ENCODE measurements around the gene PATL2. TPM values are rescaled to one million over a fixed set of nuclear protein-coding genes. Genes with fewer than 3 reads are reported as not detected.
"Not testable (repeated sequence)": the region's sequence is repeated elsewhere in the genome, so short reads cannot be mapped to it uniquely, and the experiment has no call there.

Gene PATL2
- total RNA-seq, 2 experiments from 2014 or later, result 11.2 to 14.1 TPM

DNA sequence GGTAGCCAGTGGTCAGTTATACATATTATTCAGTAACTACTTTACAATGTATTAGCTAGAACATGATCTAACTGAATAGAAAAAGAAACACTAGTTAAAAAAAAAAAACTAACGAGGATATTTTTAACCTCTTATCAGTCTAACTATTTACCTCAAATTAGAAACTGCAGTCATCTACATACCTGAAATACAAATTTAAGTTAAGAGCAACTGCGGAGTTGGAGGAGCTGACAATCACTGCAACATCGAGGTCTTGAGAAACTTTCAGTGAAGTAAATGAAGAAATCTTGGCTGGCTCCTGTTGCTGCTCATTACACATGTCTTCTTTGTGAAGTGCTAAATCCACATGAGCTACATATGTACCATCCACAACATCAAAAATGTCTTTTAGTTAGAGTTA, 54.2 kb downstream of the PATL2 start:
- DNase-seq (no peak), ATAC-seq (no peak)
- peaks cover 48% of the 10 kb centered on the region for H3K36me3 Mint-ChIP-seq (ENCODE audit: low read depth)

GRCh38 chr15:44656298-44656697, 54.8 kb downstream of the PATL2 start:
- peak overlapping the region; percentile 38 for H3K27ac Mint-ChIP-seq
- no peaks in the 10 kb centered on the region for H3K27me3 Mint-ChIP-seq
- intact Hi-C loops (cut with DNase I, micrococcal nuclease), result no loop called here
- H3K4me3 Mint-ChIP-seq, result no peak overlapping the region
- ChIA-PET CTCF (interaction anchor here (1.0 to 1.6 kb wide), 8 partner anchors 8 to 82 kb away, joined by 3 to 13 read pairs (median 4); partner anchors contain the start of gene TRIM69), POLR2A (no interaction called here)
- no peak for DNase-seq
- ATAC-seq, result no peak
- H3K36me3 Mint-ChIP-seq (ENCODE audit: low read depth), result peaks cover 52% of the 10 kb centered on the region
- H3K9me3 Mint-ChIP-seq (ENCODE audit: low read depth), result no peaks in the 10 kb centered on the region
- peaks cover 28% of the 10 kb centered on the region for H3K4me1 Mint-ChIP-seq

More for the DNA sequence above, 54.2 kb downstream of the PATL2 start:
- intact Hi-C loops (cut with DNase I, micrococcal nuclease), result no loop called here
- Mint-ChIP-seq H3K27ac (no peak overlapping the region), H3K27me3 (no peaks in the 10 kb centered on the region), H3K9me3 (ENCODE audit: low read depth) (no peaks in the 10 kb centered on the region), H3K4me1 (peaks cover 27% of the 10 kb centered on the region), H3K4me3 (no peak overlapping the region)
- ChIA-PET CTCF (interaction anchor here (1.0 to 1.6 kb wide), 7 partner anchors 9 to 81 kb away, joined by 3 to 13 read pairs (median 4); partner anchors contain the start of gene TRIM69), POLR2A (no interaction called here)

GRCh38 chr15:44654858-44655257, 56.3 kb downstream of the PATL2 start:
- H3K27me3 Mint-ChIP-seq, result no peaks in the 10 kb centered on the region
- H3K36me3 Mint-ChIP-seq (ENCODE audit: low read depth), result peaks cover 56% of the 10 kb centered on the region
- ChIA-PET CTCF (interaction anchor here (0.7 to 1.4 kb wide), 4 partner anchors 10 to 141 kb away, joined by 3 to 4 read pairs (median 3); no protein-coding TSS in a partner anchor), POLR2A (no interaction called here)
- intact Hi-C loops (cut with DNase I, micrococcal nuclease), result no loop called here
- H3K27ac Mint-ChIP-seq, result no peak overlapping the region
- ATAC-seq (no peak), DNase-seq (no peak)
- H3K4me1 Mint-ChIP-seq, result peaks cover 19% of the 10 kb centered on the region
- no peak overlapping the region for H3K4me3 Mint-ChIP-seq
- H3K9me3 Mint-ChIP-seq (ENCODE audit: low read depth), result no peaks in the 10 kb centered on the region

GRCh38 chr15:44647637-44648036, 63.5 kb downstream of the PATL2 start:
- no peak overlapping the region for H3K27ac Mint-ChIP-seq
- H3K9me3 Mint-ChIP-seq (ENCODE audit: low read depth), result peaks cover 8% of the 10 kb centered on the region
- no peak for DNase-seq
- ChIA-PET POLR2A (no interaction called here), CTCF (interaction anchor here (0.6 to 1.2 kb wide), 3 partner anchors 9 to 380 kb away, joined by 3 read pairs; partner anchors contain the start of gene SPG11)
- ATAC-seq, result no peak
- intact Hi-C loops (cut with DNase I, micrococcal nuclease), result no loop called here
- peaks cover 45% of the 10 kb centered on the region for H3K4me1 Mint-ChIP-seq
- no peaks in the 10 kb centered on the region for H3K27me3 Mint-ChIP-seq
- H3K36me3 Mint-ChIP-seq (ENCODE audit: low read depth), result peaks cover 64% of the 10 kb centered on the region
- no peak overlapping the region for H3K4me3 Mint-ChIP-seq

- ATAC-seq, result peak; percentile 44
- Mint-ChIP-seq H3K27me3 (no peaks in the 10 kb centered on the region), H3K27ac (no peak overlapping the region), H3K9me3 (ENCODE audit: low read depth) (peaks cover 8% of the 10 kb centered on the region), H3K4me1 (peaks cover 45% of the 10 kb centered on the region), H3K36me3 (ENCODE audit: low read depth) (peaks cover 64% of the 10 kb centered on the region), H3K4me3 (no peak overlapping the region)
- no peak for DNase-seq
- intact Hi-C loops (cut with DNase I, micrococcal nuclease), result no loop called here
- ChIA-PET POLR2A (no interaction called here), CTCF (interaction anchor here (0.6 to 0.8 kb wide), 2 partner anchors 90 to 380 kb away, joined by 3 read pairs; partner anchors contain the start of gene TRIM69)
Observed at GRCh38 chr15:44647036-44647435, 64.1 kb downstream of the PATL2 start.

DNA sequence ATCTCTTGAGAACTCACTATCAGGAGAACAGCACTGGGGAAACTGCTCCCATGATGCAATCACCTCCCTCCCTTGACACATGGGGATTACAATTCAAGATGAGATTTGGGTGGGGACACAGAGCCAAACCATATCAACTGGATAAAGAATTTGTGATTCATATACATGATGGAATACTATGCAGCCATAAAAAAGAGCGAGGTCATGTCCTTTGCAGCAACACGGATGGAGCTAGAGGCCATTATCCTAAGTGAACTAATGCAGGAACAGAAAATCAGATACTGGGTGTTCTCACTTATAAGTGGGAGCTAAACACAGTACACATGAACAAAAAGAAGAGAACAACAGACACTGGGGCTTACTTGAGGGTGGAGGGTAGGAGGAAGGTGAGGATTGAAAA, 64.7 kb downstream of the PATL2 start:
- ChIA-PET CTCF (interaction anchor here (0.7 to 0.8 kb wide), 2 partner anchors 17 to 90 kb away, joined by 3 read pairs; partner anchors contain the start of genes SPG11 and TRIM69), POLR2A (no interaction called here)
- H3K9me3 Mint-ChIP-seq (ENCODE audit: low read depth), result peaks cover 8% of the 10 kb centered on the region
- DNase-seq, result no peak
- H3K36me3 Mint-ChIP-seq (ENCODE audit: low read depth), result peaks cover 61% of the 10 kb centered on the region
- intact Hi-C loops (cut with DNase I, micrococcal nuclease), result no loop called here
- peak overlapping the region; percentile 20 for H3K27ac Mint-ChIP-seq
- peaks cover 42% of the 10 kb centered on the region for H3K4me1 Mint-ChIP-seq
- H3K4me3 Mint-ChIP-seq, result no peak overlapping the region
- ATAC-seq, result no peak
- no peaks in the 10 kb centered on the region for H3K27me3 Mint-ChIP-seq

DNA sequence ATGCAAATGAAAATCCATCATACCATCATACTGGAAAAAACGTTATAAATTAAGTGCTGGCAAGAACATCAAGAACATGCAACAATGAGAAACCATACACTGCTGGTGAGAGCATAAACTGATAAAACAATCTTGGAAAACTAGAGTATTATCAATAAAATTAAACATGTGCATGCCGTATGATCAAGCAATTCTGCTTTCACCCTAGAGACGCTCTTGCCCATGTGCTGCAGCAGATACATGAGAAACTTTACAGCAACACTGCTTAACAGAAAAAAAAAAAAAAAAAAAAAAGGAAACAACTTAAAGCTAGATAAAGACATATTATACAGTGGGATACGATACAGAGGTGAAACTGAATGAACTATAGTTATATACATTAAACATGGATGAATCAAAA, 69.5 kb downstream of the PATL2 start:
- Mint-ChIP-seq H3K27ac (no peak overlapping the region), H3K4me3 (no peak overlapping the region), H3K4me1 (peaks cover 30% of the 10 kb centered on the region), H3K36me3 (ENCODE audit: low read depth) (peaks cover 59% of the 10 kb centered on the region), H3K27me3 (no peaks in the 10 kb centered on the region), H3K9me3 (ENCODE audit: low read depth) (peaks cover 8% of the 10 kb centered on the region)
- DNase-seq (no peak), ATAC-seq (no peak)
- intact Hi-C loops (cut with DNase I, micrococcal nuclease), result no loop called here
- ChIA-PET CTCF (interaction anchor here (0.6 to 1.4 kb wide), 3 partner anchors 14 to 773 kb away, joined by 3 to 5 read pairs (median 3); partner anchors contain the start of gene TRIM69), POLR2A (no interaction called here)

- no peak overlapping the region for H3K4me3 Mint-ChIP-seq
- intact Hi-C loops (cut with DNase I, micrococcal nuclease), result loop anchor here in 1 of 2 experiments (10.0 kb wide), 1 partner anchor 352 kb away; the partner anchor contains the start of gene GOLM2
- ChIA-PET CTCF (interaction anchor here (0.6 to 1.6 kb wide), 5 partner anchors 8 to 102 kb away, joined by 3 to 10 read pairs (median 3); no protein-coding TSS in a partner anchor), POLR2A (interaction anchor here (0.6 kb wide), 1 partner anchor 90 kb away, joined by 5 read pairs; no protein-coding TSS in a partner anchor)
- ATAC-seq (no peak), DNase-seq (no peak)
- no peaks in the 10 kb centered on the region for H3K9me3 Mint-ChIP-seq (ENCODE audit: low read depth)
- H3K36me3 Mint-ChIP-seq (ENCODE audit: low read depth), result peaks cover 50% of the 10 kb centered on the region
- no peak overlapping the region for H3K27ac Mint-ChIP-seq
- no peaks in the 10 kb centered on the region for H3K27me3 Mint-ChIP-seq
- H3K4me1 Mint-ChIP-seq, result peaks cover 24% of the 10 kb centered on the region
Observed at GRCh38 chr15:44636976-44637375, 74.1 kb downstream of the PATL2 start.

DNA sequence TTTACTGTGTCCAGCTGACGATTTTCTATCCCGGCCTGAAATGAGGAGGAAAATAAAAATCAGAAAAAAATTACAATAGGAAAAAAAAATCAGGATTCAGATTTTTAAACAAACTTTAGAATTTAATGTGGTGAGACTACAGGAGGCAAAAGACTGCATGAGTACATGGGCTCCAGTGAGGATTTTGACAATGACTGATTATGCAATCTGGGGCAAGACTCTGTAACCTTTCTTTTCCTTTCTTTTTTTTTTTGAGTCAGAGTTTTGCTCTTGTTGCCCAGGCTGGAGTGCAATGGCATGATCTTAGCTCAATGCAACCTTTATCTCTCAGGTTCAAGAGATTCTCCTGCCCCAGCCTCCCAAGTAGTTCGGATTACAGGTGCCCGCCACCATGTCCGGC, 77.5 kb downstream of the PATL2 start:
- Mint-ChIP-seq H3K9me3 (ENCODE audit: low read depth) (no peaks in the 10 kb centered on the region), H3K27me3 (no peaks in the 10 kb centered on the region), H3K27ac (peak overlapping the region; percentile 98), H3K36me3 (ENCODE audit: low read depth) (peaks cover 52% of the 10 kb centered on the region), H3K4me1 (peaks cover 26% of the 10 kb centered on the region), H3K4me3 (peak overlapping the region; percentile 65)
- intact Hi-C loops (cut with DNase I, micrococcal nuclease), result loop anchor here (1.0 to 10.0 kb wide), 6 partner anchors 29 to 349 kb away; partner anchors contain the start of genes B2M (in 2 of the 2), PATL2 (in 2 of the 2), SPG11 (in 2 of the 2) and GOLM2 (in 1 of the 2)
- ATAC-seq, result peak; percentile 77
- CTCF ChIA-PET, result interaction anchor here (0.6 to 3.3 kb wide), 5 partner anchors 25 to 104 kb away, joined by 3 to 20 read pairs (median 3); partner anchors contain the start of genes SPG11 and TRIM69
- peak; percentile 13 for DNase-seq
- POLR2A ChIA-PET, result interaction anchor here (0.9 to 1.2 kb wide), 3 partner anchors 29 to 94 kb away, joined by 4 to 7 read pairs (median 5); partner anchors contain the start of gene SPG11

DNA sequence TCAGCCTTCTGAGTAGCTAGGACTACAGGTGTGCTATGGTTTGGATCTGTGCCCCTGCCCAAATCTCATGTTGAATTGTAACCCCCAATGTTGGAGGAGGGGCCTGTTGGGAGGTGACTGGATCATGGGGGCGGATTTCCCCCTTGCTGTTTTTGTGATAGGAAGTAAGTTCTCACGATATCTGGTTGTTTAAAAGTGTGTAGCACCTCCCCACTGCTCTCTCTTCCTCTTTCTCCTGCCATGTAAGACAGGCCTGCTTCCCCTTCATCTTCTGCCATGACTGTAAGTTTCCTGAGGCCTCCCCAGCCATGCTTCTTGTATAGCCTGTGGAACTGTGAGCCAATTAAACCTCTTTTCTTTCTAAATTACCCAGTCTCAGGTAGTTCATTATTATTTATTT, 85.8 kb downstream of the PATL2 start:
- DNase-seq; H3K27me3 Mint-ChIP-seq; intact Hi-C loops (cut with DNase I, micrococcal nuclease); POLR2A ChIA-PET; H3K9me3 Mint-ChIP-seq (ENCODE audit: low read depth); H3K4me3 Mint-ChIP-seq; ATAC-seq: not testable (repeated sequence)
- H3K27ac Mint-ChIP-seq, result peak overlapping the region; percentile 59
- H3K36me3 Mint-ChIP-seq (ENCODE audit: low read depth), result peaks cover 54% of the 10 kb centered on the region
- H3K4me1 Mint-ChIP-seq, result peaks cover 11% of the 10 kb centered on the region
- CTCF ChIA-PET, result interaction anchor here (0.6 to 1.9 kb wide), 4 partner anchors 23 to 113 kb away, joined by 3 to 9 read pairs (median 3); no protein-coding TSS in a partner anchor

DNA sequence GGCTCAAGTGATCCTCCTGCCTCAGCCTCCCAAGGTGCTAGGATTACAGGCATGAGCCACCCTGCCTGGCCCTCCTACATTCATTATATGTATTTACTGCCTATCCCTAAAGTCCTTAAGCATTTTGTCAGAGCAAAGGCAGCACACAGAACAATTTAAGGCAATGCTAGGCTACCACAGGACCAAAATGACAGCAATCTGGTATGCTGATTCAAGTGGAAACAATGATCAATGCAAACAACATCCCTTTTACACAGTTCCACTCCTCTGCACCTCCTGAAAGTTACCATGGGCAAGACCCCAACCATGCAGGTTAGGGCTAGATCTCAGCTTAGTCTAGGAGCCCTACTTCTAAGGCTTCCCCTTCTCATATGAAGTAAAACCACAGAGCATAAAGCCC, 87.9 kb downstream of the PATL2 start:
- Mint-ChIP-seq H3K4me1 (peaks cover 10% of the 10 kb centered on the region), H3K9me3 (ENCODE audit: low read depth) (no peaks in the 10 kb centered on the region), H3K27me3 (no peaks in the 10 kb centered on the region), H3K27ac (peak overlapping the region; percentile 11), H3K4me3 (no peak overlapping the region), H3K36me3 (ENCODE audit: low read depth) (peaks cover 50% of the 10 kb centered on the region)
- peak; percentile 66 for ATAC-seq
- ChIA-PET POLR2A (interaction anchor here (0.7 kb wide), 1 partner anchor 77 kb away, joined by 5 read pairs; no protein-coding TSS in a partner anchor), CTCF (interaction anchor here (0.8 to 1.9 kb wide), 3 partner anchors 42 to 115 kb away, joined by 3 to 9 read pairs (median 3); no protein-coding TSS in a partner anchor)
- DNase-seq, result no peak
- intact Hi-C loops (cut with DNase I, micrococcal nuclease), result no loop called here
